A673 (cell line): Measurements from ENCODE around the gene TAF4. TPM values are rescaled to one million over a fixed set of nuclear protein-coding genes. Genes with fewer than 3 reads are reported as not detected.

ENCODE experiments used
- BruUV-seq: library from RNA; stranded (reverse); fragments of 400-500 nt; replicated peaks from 2 replicates; lab custom pipeline; 2021; lab: Mats Ljungman, UMichigan
- CTCF ChIA-PET: fragments of 300-600 bp; sonication (Branson Sonifier 250); formaldehyde crosslinking; loops from one replicate; lab custom pipeline; 2022; ENCODE audit warnings: antibody characterized with exemption; lab: Charles Lee
- POLR2A ChIA-PET: fragments of 300-600 bp; sonication (Branson Sonifier 250); formaldehyde crosslinking; loops from one replicate; lab custom pipeline; 2022; ENCODE audit warnings: antibody characterized with exemption; ENCODE audit not compliant: low non-redundant PET; lab: Charles Lee
- DNase-seq: peaks from one replicate; pipeline ENCODE4 v3.0.0-alpha.2; 2015; ENCODE audit warnings: low spot score
- H3K27ac ChIP-seq: fragments of 200-600 bp; sonication (generic); 2 replicates; pipeline ENCODE4 v1.5.1; 2016; ENCODE audit warnings: mixed run types, low read depth, mild to moderate bottlenecking, mixed read lengths, antibody characterized with exemption, low read length; ENCODE audit not compliant: poor library complexity, severe bottlenecking
- H3K27me3 ChIP-seq: fragments of 200-600 bp; sonication (generic); replicated peaks from 2 replicates; pipeline ENCODE4 v1.6.1; 2017; ENCODE audit warnings: mixed run types, low read depth, mild to moderate bottlenecking, mixed read lengths, antibody characterized with exemption, low read length; ENCODE audit not compliant: insufficient read depth, poor library complexity
- H3K36me3 ChIP-seq: fragments of 200-600 bp; sonication (generic); 2 replicates; pipeline ENCODE4 v1.6.1; 2016; ENCODE audit warnings: mixed run types, mild to moderate bottlenecking, mixed read lengths, antibody characterized with exemption, low read length; ENCODE audit not compliant: insufficient read depth, poor library complexity, severe bottlenecking
- H3K4me1 ChIP-seq: fragments of 200-600 bp; sonication (generic); 2 replicates; pipeline ENCODE4 v1.6.1; 2017; ENCODE audit warnings: mixed run types, mild to moderate bottlenecking, mixed read lengths, antibody characterized with exemption, low read length; ENCODE audit not compliant: insufficient read depth, poor library complexity, severe bottlenecking
- H3K4me3 ChIP-seq: fragments of 200-600 bp; sonication (generic); 2 replicates; pipeline ENCODE4 v1.5.1; 2016; ENCODE audit warnings: low read depth, mixed run types, mild to moderate bottlenecking, mixed read lengths, low read length; ENCODE audit not compliant: poor library complexity, severe bottlenecking
- H3K9me3 ChIP-seq: fragments of 200-600 bp; sonication (generic); 2 replicates; pipeline ENCODE4 v1.6.1; 2016; ENCODE audit warnings: mixed run types, low read depth, mild to moderate bottlenecking, mixed read lengths, antibody characterized with exemption, low read length; ENCODE audit not compliant: poor library complexity, severe bottlenecking
- CTCF ChIP-seq: fragments of 300-800, 200-600 bp; sonication (generic); conservative IDR thresholded peaks from 2 replicates; pipeline ENCODE4 v1.5.1; 2017; ENCODE audit warnings: low read depth, mild to moderate bottlenecking, antibody characterized with exemption, low read length, moderate library complexity, mixed read lengths
- EZH2 ChIP-seq: fragments of 200-600 bp; sonication (generic); IDR thresholded peaks from 2 replicates; pipeline ENCODE4 v1.6.1; 2017; ENCODE audit warnings: borderline replicate concordance, low read depth, mild to moderate bottlenecking, mixed read lengths, antibody characterized with exemption, low read length; ENCODE audit not compliant: poor library complexity, severe bottlenecking
- intact Hi-C: fragments of 100-400 bp; cut with micrococcal nuclease; formaldehyde crosslinking; loops from one replicate; pipeline ENCODE4 v1.10.0; 2022; ENCODE audit not compliant: unreplicated experiment
- total RNA-seq: library from RNA; stranded (reverse); gene quantifications from 2 replicates; pipeline ENCODE4 v1.2.3, GENCODE V29; 2021

Gene TAF4
- total RNA-seq, 1 experiment from 2014 or later = 37.0 TPM

GRCh38 chr20:61931476-61932198 lies 134.0 kb downstream of the TAF4 start:
- Histone ChIP-seq H3K4me1 (no peaks in the 10 kb centered on the region), H3K27ac (no peak overlapping the region), H3K27me3 (no peaks in the 10 kb centered on the region), H3K9me3 (no peaks in the 10 kb centered on the region), H3K36me3 (no peaks in the 10 kb centered on the region), H3K4me3 (no peak overlapping the region)
- ChIA-PET POLR2A (no interaction called here), CTCF (no interaction called here)
- intact Hi-C loops = no loop called here
- TF ChIP-seq EZH2 (no peak), CTCF (no peak)
- DNase-seq = no peak
- BruUV-seq = no TSS peak

GRCh38 chr20:61930776-61931475 lies 134.8 kb downstream of the TAF4 start:
- ChIA-PET POLR2A (no interaction called here), CTCF (no interaction called here)
- DNase-seq = no peak
- Histone ChIP-seq H3K9me3 (no peaks in the 10 kb centered on the region), H3K4me1 (no peaks in the 10 kb centered on the region), H3K27ac (no peak overlapping the region), H3K36me3 (no peaks in the 10 kb centered on the region), H3K4me3 (no peak overlapping the region), H3K27me3 (no peaks in the 10 kb centered on the region)
- no TSS peak for BruUV-seq
- no peak for TF ChIP-seq CTCF
- TF ChIP-seq EZH2 = no peak
- intact Hi-C loops = no loop called here

- DNase-seq = no peak
- TF ChIP-seq CTCF (no peak), EZH2 (no peak)
- CTCF ChIA-PET = no interaction called here
- POLR2A ChIA-PET = no interaction called here
- H3K9me3 ChIP-seq = no peaks in the 10 kb centered on the region
- no peak overlapping the region for H3K4me3 ChIP-seq
- intact Hi-C loops = no loop called here
- H3K27ac ChIP-seq = no peak overlapping the region
- no TSS peak for BruUV-seq
- H3K4me1 ChIP-seq = no peaks in the 10 kb centered on the region
- H3K27me3 ChIP-seq = no peaks in the 10 kb centered on the region
- no peaks in the 10 kb centered on the region for H3K36me3 ChIP-seq
These were observed 135.6 kb downstream of the TAF4 start for GRCh38 chr20:61929971-61930666.
